ENCODE data around the gene EMD. TPM values are rescaled to one million over a fixed set of nuclear protein-coding genes. Genes with fewer than 3 reads are reported as not detected.
A peak's percentile ranks its signal among the peaks of the same experiment; 100 is the strongest.

Gene EMD
- total and polyA plus RNA-seq, 2 of the 13 experiments (the other 11 are each of a cell fraction or from before 2014, with no cell fraction given) = 14.5 to 14.9 TPM

DNA sequence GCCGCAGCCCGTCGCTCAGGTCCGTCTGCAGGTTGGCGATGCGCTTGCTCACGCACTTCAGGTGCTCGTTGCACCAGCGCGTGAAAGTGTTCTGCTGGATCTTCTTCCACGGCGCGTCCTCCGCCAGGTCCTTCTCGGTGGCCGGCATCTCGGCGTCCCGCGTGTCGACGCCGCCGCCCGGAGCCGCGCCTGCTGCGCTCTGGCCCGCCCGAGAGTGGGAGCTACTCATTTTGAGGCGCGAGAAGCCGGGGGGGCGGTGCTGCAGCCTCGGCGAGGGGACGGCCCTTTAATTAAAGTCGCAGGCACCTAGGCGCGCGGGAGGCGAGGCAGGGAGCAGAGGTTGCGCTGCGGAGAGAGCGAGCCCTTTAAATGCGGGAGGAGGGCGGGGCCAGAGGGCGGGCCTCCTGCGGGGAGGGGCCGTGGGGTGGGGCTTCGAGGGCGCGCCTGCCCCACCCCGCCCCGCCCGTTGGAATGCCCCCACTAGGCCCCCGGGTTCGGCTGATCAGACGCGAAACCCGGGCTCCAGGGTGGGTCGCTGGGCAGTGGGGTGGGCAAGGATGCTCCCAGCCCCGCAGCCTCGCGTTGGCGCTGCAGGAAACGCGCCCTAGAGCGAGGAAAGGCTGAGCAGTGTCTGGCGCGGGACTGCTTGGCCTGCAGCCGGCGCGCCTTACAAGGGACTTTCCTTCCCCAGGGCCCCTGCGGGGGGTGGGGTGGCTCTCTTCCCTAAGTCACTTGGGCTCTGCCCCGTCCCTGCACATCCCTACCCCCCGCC lies 7.9 kb upstream of the EMD start (continued):
- TF ChIP-seq, protein P1, sequence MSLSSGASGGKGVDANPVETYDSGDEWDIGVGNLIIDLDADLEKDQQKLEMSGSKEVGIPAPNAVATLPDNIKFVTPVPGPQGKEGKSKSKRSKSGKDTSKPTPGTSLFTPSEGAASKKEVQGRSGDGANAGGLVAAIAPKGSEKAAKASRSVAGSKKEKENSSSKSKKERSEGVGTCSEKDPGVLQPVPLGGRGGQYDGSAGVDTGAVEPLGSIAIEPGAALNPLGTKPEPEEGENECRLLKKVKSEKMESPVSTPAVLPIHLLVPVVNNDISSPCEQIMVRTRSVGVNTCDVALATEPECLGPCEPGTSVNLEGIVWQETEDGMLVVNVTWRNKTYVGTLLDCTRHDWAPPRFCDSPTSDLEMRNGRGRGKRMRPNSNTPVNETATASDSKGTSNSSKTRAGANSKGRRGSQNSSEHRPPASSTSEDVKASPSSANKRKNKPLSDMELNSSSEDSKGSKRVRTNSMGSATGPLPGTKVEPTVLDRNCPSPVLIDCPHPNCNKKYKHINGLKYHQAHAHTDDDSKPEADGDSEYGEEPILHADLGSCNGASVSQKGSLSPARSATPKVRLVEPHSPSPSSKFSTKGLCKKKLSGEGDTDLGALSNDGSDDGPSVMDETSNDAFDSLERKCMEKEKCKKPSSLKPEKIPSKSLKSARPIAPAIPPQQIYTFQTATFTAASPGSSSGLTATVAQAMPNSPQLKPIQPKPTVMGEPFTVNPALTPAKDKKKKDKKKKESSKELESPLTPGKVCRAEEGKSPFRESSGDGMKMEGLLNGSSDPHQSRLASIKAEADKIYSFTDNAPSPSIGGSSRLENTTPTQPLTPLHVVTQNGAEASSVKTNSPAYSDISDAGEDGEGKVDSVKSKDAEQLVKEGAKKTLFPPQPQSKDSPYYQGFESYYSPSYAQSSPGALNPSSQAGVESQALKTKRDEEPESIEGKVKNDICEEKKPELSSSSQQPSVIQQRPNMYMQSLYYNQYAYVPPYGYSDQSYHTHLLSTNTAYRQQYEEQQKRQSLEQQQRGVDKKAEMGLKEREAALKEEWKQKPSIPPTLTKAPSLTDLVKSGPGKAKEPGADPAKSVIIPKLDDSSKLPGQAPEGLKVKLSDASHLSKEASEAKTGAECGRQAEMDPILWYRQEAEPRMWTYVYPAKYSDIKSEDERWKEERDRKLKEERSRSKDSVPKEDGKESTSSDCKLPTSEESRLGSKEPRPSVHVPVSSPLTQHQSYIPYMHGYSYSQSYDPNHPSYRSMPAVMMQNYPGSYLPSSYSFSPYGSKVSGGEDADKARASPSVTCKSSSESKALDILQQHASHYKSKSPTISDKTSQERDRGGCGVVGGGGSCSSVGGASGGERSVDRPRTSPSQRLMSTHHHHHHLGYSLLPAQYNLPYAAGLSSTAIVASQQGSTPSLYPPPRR (CRISPR knock-in tag; IDR thresholded peaks at IDR 0.05; ENCODE audit: borderline replicate concordance) = no peak
- TF ChIP-seq NFE2L2 (IDR thresholded peaks at IDR 0.05; ENCODE audit: low read length) (no peak), FOXP4 (CRISPR knock-in tag; IDR thresholded peaks at IDR 0.05) (no peak), ZNF747 (CRISPR knock-in tag; IDR thresholded peaks at IDR 0.05; ENCODE audit: borderline replicate concordance) (peak; percentile 33; the same call in 1 of the 2 replicates), ZNF451 (CRISPR knock-in tag; IDR thresholded peaks at IDR 0.05) (no peak), ZFP41 (CRISPR knock-in tag; IDR thresholded peaks at IDR 0.05; ENCODE audit: borderline replicate concordance) (no peak), NCOA2 (CRISPR knock-in tag; IDR thresholded peaks at IDR 0.05) (0 out of 2 replicates have a peak, but pooled peaks have one; percentile 23), TAF1 (CRISPR knock-in tag; IDR thresholded peaks at IDR 0.05) (peak; percentile 91), SMARCC2 (IDR thresholded peaks at IDR 0.05) (no peak), PHF8 (CRISPR knock-in tag; IDR thresholded peaks at IDR 0.05) (peak; percentile 61), GABPA (IDR thresholded peaks at IDR 0.05; ENCODE audit: low read depth, low read length) (no peak), GABPA (CRISPR knock-in tag; IDR thresholded peaks at IDR 0.05; ENCODE audit: low read depth) (no peak), ZSCAN31 (CRISPR knock-in tag; IDR thresholded peaks at IDR 0.05; ENCODE audit: low read depth) (peak; percentile 45; the same call in 1 of the 2 replicates), POLR2AphosphoS5 (IDR thresholded peaks at IDR 0.05; ENCODE audit: low read depth, low read length) (peak; percentile 70), MIER3 (CRISPR knock-in tag; IDR thresholded peaks at IDR 0.05; ENCODE audit: borderline replicate concordance) (peak; percentile 19; the same call in 1 of the 2 replicates), KDM5B (CRISPR knock-in tag; IDR thresholded peaks at IDR 0.05; ENCODE audit: borderline replicate concordance) (peak; percentile 33; the same call in 1 of the 2 replicates), ZNF589 (CRISPR knock-in tag; conservative IDR thresholded peaks at IDR 0.05) (0 out of 2 replicates have a peak, but pooled peaks have one; percentile 55), HNRNPLL (IDR thresholded peaks at IDR 0.05; ENCODE audit: low read depth, low read length, poor library complexity, severe bottlenecking) (peak; percentile 59), PHF21A (CRISPR knock-in tag; IDR thresholded peaks at IDR 0.05) (peak; percentile 64), SAFB2 (CRISPR knock-in tag; IDR thresholded peaks at IDR 0.05; ENCODE audit: borderline replicate concordance, low read depth) (0 out of 2 replicates have a peak, but pooled peaks have one; percentile 79), FOXP1 (IDR thresholded peaks at IDR 0.05) (no peak), FOXP1 (CRISPR knock-in tag; IDR thresholded peaks at IDR 0.05) (no peak; the same call in 1 of the 2 replicates), ZSCAN9 (CRISPR knock-in tag; IDR thresholded peaks at IDR 0.05; ENCODE audit: borderline replicate concordance) (0 out of 2 replicates have a peak, but pooled peaks have one; percentile 58), ZNF138 (CRISPR knock-in tag; IDR thresholded peaks at IDR 0.05; ENCODE audit: low read depth) (no peak)
